Body of pancreas (tissue), 4 donors: Measurements from ENCODE around the gene NELFA. TPM values are rescaled to one million over a fixed set of nuclear protein-coding genes. Genes with fewer than 3 reads are reported as not detected.
A peak's percentile ranks its signal among the peaks of the same experiment; 100 is the strongest.

Source experiments
- ATAC-seq: fragments of 150-250 bp; one replicate; pipeline ENCODE4 v1.9.1; 2016
- DNase-seq, 4 donors: peaks; one replicate each; pipeline ENCODE4 v3.0.0-alpha.2; 2019
- H3K27ac ChIP-seq, 4 donors: fragments of 200-600 bp; sonication (generic); 1 replicate in 3 of 4; 2 replicates in 1 of 4; pipeline versions ENCODE4 v1.5.1 to v1.6.1; 2016 to 2019; ENCODE audit warnings: mild to moderate bottlenecking in 1 of 4, mixed read lengths in 1 of 4, moderate library complexity in 1 of 4
- H3K27me3 ChIP-seq, 2 donors: fragments of 200-600 bp; sonication (generic); one replicate each; pipeline ENCODE4 v1.6.0; 2016; ENCODE audit warnings: mild to moderate bottlenecking in 1 of 2
- H3K36me3 ChIP-seq, 2 donors: fragments of 200-600 bp; sonication (generic); replicated peaks in 1 of 2; 2 replicates each; pipeline ENCODE4 v1.5.1; 2016; ENCODE audit warnings: low read depth in 2 of 2; ENCODE audit not compliant: insufficient read depth in 1 of 2
- H3K4me1 ChIP-seq: fragments of 200-600 bp; sonication (generic); one replicate; pipeline ENCODE4 v1.6.0; 2016
- H3K4me3 ChIP-seq, 2 donors: fragments of 200-600 bp; sonication (generic); 1 replicate in 1 of 2; 2 replicates in 1 of 2; pipeline ENCODE4 v1.5.1; 2016 to 2019
- H3K9me3 ChIP-seq, 3 donors: fragments of 200-600 bp; sonication (generic); 1 replicate in 2 of 3; 2 replicates in 1 of 3; pipeline ENCODE4 v1.5.1; 2016
- POLR2A ChIP-seq, 3 donors: fragments of 450-650 bp; IDR thresholded peaks; one replicate each; pipeline ENCODE4 v1.6.1; 2016; ENCODE audit warnings: antibody characterized with exemption in 3 of 3, mild to moderate bottlenecking in 2 of 3
- WGBS, 2 donors: methylation state at CpG; one replicate each; pipeline ENCODE4 v1.1.5; 2017; 5-methylcytosine and 5-hydroxymethylcytosine counted together
- intact Hi-C: fragments of 100-400 bp; cut with DNase I; formaldehyde crosslinking; loops from one replicate; pipeline ENCODE4 v1.15.1; 2023
- total RNA-seq, 2 donors: library from RNA; depleted of rRNA; stranded (reverse); fragments of >200 nt; gene quantifications; one replicate each; pipeline ENCODE4 v1.1.0, GENCODE V29; 2016
- TF ChIP-seq, protein P1 (sequence below), 7 experiments: fragments of 450-650 bp in 4 of 7; fragments of 200-600 bp in 3 of 7; sonication (generic) in 3 of 7; IDR thresholded peaks; one replicate each; pipeline ENCODE4 v1.5.1; 2016 to 2019; ENCODE audit warnings: antibody characterized with exemption in 7 of 7

NELFA gene
- total RNA-seq, 2 donors from 2014 or later, result 19.7 to 74.5 TPM

DNA sequence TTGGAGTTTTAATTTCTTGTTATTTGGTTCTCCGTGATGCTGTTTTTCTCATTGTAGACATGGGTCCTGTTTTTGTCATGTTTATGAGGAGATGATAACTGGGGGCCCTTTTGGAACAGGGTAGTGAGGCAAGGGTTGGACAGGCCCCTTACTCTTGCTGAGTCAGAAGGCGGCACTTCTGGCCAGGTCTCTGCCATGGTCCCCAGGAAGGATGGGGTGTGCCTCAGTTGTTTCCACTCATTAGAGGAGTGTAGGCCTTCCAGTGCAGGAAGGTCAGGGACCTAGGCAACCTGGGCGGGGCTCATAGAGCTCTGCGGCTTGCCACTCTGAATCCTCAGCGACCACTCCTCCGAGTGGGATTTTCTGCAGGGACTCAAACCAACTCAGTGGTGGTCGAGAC, 68.2 kb downstream of the NELFA start:
- no peak for TF ChIP-seq POLR2A (IDR thresholded peaks at IDR 0.05)
- TF ChIP-seq, protein P1, sequence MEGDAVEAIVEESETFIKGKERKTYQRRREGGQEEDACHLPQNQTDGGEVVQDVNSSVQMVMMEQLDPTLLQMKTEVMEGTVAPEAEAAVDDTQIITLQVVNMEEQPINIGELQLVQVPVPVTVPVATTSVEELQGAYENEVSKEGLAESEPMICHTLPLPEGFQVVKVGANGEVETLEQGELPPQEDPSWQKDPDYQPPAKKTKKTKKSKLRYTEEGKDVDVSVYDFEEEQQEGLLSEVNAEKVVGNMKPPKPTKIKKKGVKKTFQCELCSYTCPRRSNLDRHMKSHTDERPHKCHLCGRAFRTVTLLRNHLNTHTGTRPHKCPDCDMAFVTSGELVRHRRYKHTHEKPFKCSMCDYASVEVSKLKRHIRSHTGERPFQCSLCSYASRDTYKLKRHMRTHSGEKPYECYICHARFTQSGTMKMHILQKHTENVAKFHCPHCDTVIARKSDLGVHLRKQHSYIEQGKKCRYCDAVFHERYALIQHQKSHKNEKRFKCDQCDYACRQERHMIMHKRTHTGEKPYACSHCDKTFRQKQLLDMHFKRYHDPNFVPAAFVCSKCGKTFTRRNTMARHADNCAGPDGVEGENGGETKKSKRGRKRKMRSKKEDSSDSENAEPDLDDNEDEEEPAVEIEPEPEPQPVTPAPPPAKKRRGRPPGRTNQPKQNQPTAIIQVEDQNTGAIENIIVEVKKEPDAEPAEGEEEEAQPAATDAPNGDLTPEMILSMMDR (IDR thresholded peaks at IDR 0.05), result no peak

DNA sequence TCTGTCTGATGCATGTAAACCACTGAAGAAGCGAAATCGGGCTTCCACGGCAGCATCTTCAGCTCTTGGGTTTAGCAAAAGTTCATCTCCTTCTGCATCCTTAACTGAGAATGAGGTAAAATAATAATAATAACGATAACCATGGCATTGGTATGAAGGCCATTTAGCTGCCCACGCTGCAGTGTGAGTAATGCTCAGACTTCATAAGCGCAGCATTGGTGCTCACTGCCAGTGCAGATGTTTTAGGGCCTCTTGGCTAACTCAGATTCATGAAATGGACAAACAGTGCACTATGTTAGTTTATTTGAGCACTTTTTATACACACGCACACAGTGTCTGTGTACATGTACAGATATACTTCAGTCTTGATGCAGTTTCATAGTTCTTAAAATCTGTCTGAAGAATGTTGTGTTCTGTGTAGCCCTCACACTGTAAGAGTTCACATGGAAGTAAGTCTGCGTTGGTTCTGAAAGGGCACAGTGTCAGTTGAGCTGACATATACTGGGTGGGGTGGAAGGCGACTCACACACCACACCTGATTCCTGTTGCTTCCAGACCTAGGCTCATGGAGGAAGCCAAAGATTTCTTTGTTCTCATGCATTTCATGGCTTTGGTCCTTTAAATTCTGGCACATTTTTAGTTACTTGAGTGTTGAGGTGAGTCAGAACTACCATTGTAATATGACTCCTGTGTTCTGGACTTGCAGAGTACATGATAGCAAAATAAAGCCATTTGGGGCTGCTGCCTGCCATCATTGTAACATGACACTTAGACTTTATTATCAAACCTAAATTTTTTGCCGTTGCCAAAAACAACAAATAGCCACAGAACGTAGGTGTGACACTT, 68.9 kb downstream of the NELFA start:
- ATAC-seq, result peak; percentile 95
- peak; percentile 37 to 80 (median 67) for DNase-seq
- WGBS, 2 donors, result 53 to 57% methylated on average over 11 of the region's 11 CpGs
- H3K36me3 ChIP-seq, result peaks cover 0 to 6% of the 10 kb centered on the region in 2 donors
- peak overlapping the region; percentile 65 to 78 (median 71) for H3K27ac ChIP-seq
- H3K9me3 ChIP-seq, result no peaks in the 10 kb centered on the region
- H3K27me3 ChIP-seq, result no peaks in the 10 kb centered on the region
- no peak overlapping the region for H3K4me3 ChIP-seq
- TF ChIP-seq, protein P1 (IDR thresholded peaks at IDR 0.05), result no peak
- TF ChIP-seq POLR2A (IDR thresholded peaks at IDR 0.05), result peak in 1 of 3 donors; percentile 14
- intact Hi-C loops, result no loop called here
- peaks cover 21% of the 10 kb centered on the region for H3K4me1 ChIP-seq

More for the DNA sequence above, 68.2 kb downstream of the NELFA start:
- Histone ChIP-seq H3K27ac (peak overlapping the region; percentile 65 to 78 (median 71)), H3K4me3 (no peak overlapping the region), H3K27me3 (no peaks in the 10 kb centered on the region), H3K4me1 (peaks cover 21% of the 10 kb centered on the region), H3K36me3 (peaks cover 0 to 6% of the 10 kb centered on the region in 2 donors), H3K9me3 (no peaks in the 10 kb centered on the region)
- ATAC-seq (no peak), DNase-seq (no peak)
- intact Hi-C loops, result no loop called here
- WGBS, 2 donors, result 74 to 90% methylated on average over 7 of the region's 7 CpGs

DNA sequence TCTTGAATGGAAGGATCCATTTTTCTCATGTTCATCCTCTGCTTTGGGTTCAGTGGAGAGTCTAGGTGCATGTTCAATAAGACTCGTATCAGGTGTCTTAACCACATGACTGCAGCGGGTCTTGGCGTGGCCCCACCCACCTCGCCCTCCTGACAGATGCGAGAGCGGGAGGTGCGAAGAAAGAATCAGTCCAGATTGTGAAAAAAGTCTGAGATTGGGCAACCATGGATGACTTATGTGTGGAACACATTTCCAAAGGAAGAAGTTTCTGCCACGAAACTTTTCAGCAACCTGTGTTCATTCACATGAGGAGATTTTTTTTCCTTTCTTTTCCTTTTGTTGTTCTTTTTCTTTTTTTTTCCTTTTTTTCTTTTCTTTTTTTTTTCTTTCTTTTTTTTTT, 70.7 kb downstream of the NELFA start:
- no peak overlapping the region for H3K27ac ChIP-seq
- H3K27me3 ChIP-seq, result no peaks in the 10 kb centered on the region
- DNase-seq (no peak), ATAC-seq (no peak)
- no peak for TF ChIP-seq POLR2A (IDR thresholded peaks at IDR 0.05)
- TF ChIP-seq, protein P1 (IDR thresholded peaks at IDR 0.05), result no peak
- 91 to 96% methylated on average over 8 of the region's 8 CpGs for WGBS, 2 donors
- H3K9me3 ChIP-seq, result no peaks in the 10 kb centered on the region
- intact Hi-C loops, result no loop called here
- peaks cover 32% of the 10 kb centered on the region for H3K4me1 ChIP-seq
- no peak overlapping the region for H3K4me3 ChIP-seq
- H3K36me3 ChIP-seq, result peaks cover 0 to 6% of the 10 kb centered on the region in 2 donors

DNA sequence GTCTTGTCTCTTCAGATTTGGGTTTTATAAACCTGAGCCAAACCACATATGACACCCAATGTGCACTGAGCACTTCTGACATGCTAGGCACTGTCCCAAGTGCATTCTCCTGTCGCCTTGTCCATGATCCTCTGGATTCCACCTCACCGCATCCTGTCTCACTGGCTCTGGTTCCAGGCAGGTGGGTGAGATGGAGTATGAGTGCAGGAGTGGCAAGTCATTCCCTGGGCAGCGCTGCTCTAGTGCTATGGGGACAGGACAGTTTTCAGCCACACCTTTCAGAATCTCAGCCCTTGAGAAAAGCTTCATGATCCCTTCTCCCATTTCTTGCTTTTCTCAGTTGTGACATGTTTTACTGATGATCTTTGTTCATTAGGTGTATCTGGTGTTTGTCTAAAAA, 71.2 kb downstream of the NELFA start:
- H3K27ac ChIP-seq, result no peak overlapping the region
- peaks cover 0 to 3% of the 10 kb centered on the region in 2 donors for H3K36me3 ChIP-seq
- ATAC-seq, result no peak
- intact Hi-C loops, result no loop called here
- DNase-seq, result no peak
- H3K4me1 ChIP-seq, result peaks cover 37% of the 10 kb centered on the region
- no peak overlapping the region for H3K4me3 ChIP-seq
- no peak for TF ChIP-seq POLR2A (IDR thresholded peaks at IDR 0.05)
- TF ChIP-seq, protein P1 (IDR thresholded peaks at IDR 0.05), result no peak
- WGBS, 2 donors, result 94 to 100% methylated on average over 3 of the region's 3 CpGs
- H3K9me3 ChIP-seq, result no peaks in the 10 kb centered on the region
- H3K27me3 ChIP-seq, result no peaks in the 10 kb centered on the region
